Breast epithelium (tissue), 3 donors: ENCODE measurements around the gene ARHGAP25.

Experiments used
- CTCF ChIP-seq, 3 donors: fragments of 450-650 bp; IDR thresholded peaks; one replicate each; pipeline ENCODE4 v1.5.1; 2016 to 2017; ENCODE audit warnings: antibody characterized with exemption in 3 of 3, mild to moderate bottlenecking in 3 of 3, moderate library complexity in 3 of 3
- POLR2A ChIP-seq: fragments of 450-650 bp; IDR thresholded peaks from one replicate; pipeline ENCODE4 v1.6.1; 2016; ENCODE audit warnings: antibody characterized with exemption, mild to moderate bottlenecking, moderate library complexity

- TF ChIP-seq POLR2A: no peak
- TF ChIP-seq CTCF (IDR thresholded peaks at IDR 0.05): no peak
Measured at GRCh38 chr2:68792751-68793150, 58.1 kb downstream of the ARHGAP25 start.
